Measurements from ENCODE around the gene CEP63. TPM values are rescaled to one million over a fixed set of nuclear protein-coding genes. Genes with fewer than 3 reads are reported as not detected.
"Not testable (repeated sequence)": the region's sequence is repeated elsewhere in the genome, so short reads cannot be mapped to it uniquely, and the experiment has no call there.

CEP63 gene
- total RNA-seq, 1 donor = 10.2 TPM

DNA sequence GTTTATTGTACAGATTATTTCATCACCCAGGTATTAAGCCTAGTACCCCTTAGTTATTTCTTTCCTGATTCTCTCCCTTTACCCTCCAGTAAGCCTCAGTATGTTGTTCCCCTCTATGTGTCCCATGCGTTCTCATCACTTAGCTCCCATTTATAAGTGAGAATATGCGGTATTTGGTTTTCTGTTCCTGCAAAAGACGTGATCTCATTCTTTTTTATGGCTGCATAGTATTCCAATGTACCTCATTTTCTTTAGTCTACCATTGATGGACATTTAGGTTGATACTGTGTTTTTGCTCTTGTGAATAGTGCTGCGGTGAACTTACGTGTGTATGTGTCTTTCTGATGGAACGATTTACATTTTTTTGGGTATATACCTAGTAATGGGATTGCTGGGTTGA, 36.7 kb downstream of the CEP63 start:
- H3K4me1 ChIP-seq (ENCODE audit: insufficient read depth, low read length) = no peaks in the 10 kb centered on the region
- no peaks in the 10 kb centered on the region for H3K27me3 ChIP-seq (ENCODE audit: insufficient read depth, low read length)
- peaks cover 54% of the 10 kb centered on the region for H3K9me3 ChIP-seq (ENCODE audit: low read depth, low read length)
- H3K4me3 ChIP-seq (ENCODE audit: low read length) = no peak overlapping the region

GRCh38 chr3:134525293-134525692, 39.4 kb downstream of the CEP63 start:
- Histone ChIP-seq H3K9me3 (ENCODE audit: low read depth, low read length) (peaks cover 47% of the 10 kb centered on the region), H3K27me3 (ENCODE audit: insufficient read depth, low read length) (no peaks in the 10 kb centered on the region), H3K4me1 (ENCODE audit: insufficient read depth, low read length) (no peaks in the 10 kb centered on the region), H3K4me3 (ENCODE audit: low read length) (no peak overlapping the region)

GRCh38 chr3:134526319-134526718, 40.5 kb downstream of the CEP63 start:
- Histone ChIP-seq H3K4me1 (ENCODE audit: insufficient read depth, low read length) (no peaks in the 10 kb centered on the region), H3K9me3 (ENCODE audit: low read depth, low read length) (peaks cover 43% of the 10 kb centered on the region), H3K4me3 (ENCODE audit: low read length) (no peak overlapping the region), H3K27me3 (ENCODE audit: insufficient read depth, low read length) (no peaks in the 10 kb centered on the region)

GRCh38 chr3:134527037-134527436, 41.2 kb downstream of the CEP63 start:
- Histone ChIP-seq H3K4me3 (ENCODE audit: low read length) (no peak overlapping the region), H3K4me1 (ENCODE audit: insufficient read depth, low read length) (no peaks in the 10 kb centered on the region), H3K27me3 (ENCODE audit: insufficient read depth, low read length) (no peaks in the 10 kb centered on the region), H3K9me3 (ENCODE audit: low read depth, low read length) (peaks cover 43% of the 10 kb centered on the region)

GRCh38 chr3:134527538-134528186, 41.8 kb downstream of the CEP63 start:
- Histone ChIP-seq H3K27me3 (ENCODE audit: insufficient read depth, low read length) (no peaks in the 10 kb centered on the region), H3K9me3 (ENCODE audit: low read depth, low read length) (peaks cover 37% of the 10 kb centered on the region), H3K4me1 (ENCODE audit: insufficient read depth, low read length) (no peaks in the 10 kb centered on the region), H3K4me3 (ENCODE audit: low read length) (no peak overlapping the region)

DNA sequence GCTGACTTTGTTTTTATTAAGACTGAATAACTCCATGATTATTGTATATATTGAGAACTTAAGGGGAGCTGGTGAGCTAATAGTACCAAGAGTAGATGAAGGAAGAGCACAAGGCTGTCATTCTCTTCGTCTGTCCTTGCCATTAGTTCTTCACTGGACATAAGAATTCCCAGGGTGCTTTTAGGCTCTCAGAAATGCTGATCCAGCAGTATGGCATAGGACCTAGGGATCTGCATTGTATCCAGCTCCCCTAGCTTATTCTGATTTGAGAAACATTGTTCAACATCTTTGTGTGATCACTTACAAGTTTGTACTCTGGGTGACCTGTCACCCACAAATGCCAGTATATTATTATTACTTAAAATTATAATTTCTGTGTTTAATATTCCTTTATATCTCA, 47.6 kb downstream of the CEP63 start:
- no peak overlapping the region for H3K4me3 ChIP-seq (ENCODE audit: low read length)
- H3K9me3 ChIP-seq (ENCODE audit: low read depth, low read length) = no peaks in the 10 kb centered on the region
- H3K4me1 ChIP-seq (ENCODE audit: insufficient read depth, low read length) = peaks cover 18% of the 10 kb centered on the region
- no peaks in the 10 kb centered on the region for H3K27me3 ChIP-seq (ENCODE audit: insufficient read depth, low read length)

DNA sequence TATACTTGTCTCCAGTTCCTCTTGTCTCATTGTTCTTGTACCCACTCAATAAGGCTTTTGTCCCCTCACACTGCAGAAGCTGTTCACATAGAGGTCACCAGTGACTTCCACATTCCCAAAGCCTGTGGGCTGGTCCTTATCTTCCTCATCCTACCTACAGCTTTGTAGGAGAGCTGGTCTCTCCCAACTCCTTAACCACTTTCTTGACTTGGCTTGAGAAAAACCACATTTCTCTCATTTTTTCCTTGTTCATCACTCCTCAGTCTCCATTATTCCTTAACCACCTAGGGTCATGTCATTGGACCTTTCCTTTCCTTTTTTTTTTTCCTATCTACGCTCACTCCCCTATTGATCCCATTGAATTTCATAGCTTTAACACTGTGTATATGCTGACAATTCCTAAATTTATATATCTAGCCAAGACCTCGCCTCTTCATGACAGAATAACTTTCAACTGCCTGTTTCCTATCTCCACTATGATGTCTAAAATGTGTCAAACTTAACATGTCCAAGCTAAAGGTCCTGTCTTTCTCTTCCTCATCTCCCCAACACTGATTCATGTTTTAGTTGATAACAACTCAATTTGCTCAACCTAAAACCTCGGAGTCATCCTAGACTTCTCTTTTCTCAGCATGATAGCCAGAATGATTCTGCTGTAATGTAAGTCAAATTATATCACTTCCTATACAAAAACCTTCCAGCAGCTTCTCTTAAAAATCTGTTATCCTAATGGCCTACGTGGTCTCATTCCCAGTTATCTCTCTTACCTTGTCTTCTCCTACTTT, 49.5 kb downstream of the CEP63 start:
- H3K9me3 ChIP-seq (ENCODE audit: low read depth, low read length) = no peaks in the 10 kb centered on the region
- peaks cover 18% of the 10 kb centered on the region for H3K4me1 ChIP-seq (ENCODE audit: insufficient read depth, low read length)
- no peak overlapping the region for H3K4me3 ChIP-seq (ENCODE audit: low read length)
- H3K27me3 ChIP-seq (ENCODE audit: insufficient read depth, low read length) = no peaks in the 10 kb centered on the region

DNA sequence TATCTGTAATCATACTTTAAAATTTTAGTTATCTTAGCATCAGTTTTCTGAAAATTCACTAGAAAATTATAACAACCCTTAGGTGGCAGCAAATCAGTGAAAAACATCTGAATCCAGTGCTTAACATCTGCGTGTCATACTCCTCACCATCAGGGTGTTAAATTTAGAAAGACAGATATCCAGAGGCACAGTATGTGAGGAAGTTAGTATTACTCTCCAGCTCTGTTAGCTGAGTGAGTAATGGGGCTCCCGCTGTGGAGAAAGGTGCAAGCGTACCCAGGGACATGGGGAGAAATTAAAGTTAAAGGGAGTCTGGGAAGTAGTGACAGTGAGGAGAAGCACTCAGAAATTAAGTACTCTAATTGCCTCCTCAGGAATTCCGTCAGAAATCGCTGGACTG, 50.9 kb downstream of the CEP63 start:
- no peak overlapping the region for H3K4me3 ChIP-seq (ENCODE audit: low read length)
- H3K4me1 ChIP-seq (ENCODE audit: insufficient read depth, low read length) = peaks cover 18% of the 10 kb centered on the region
- H3K27me3 ChIP-seq (ENCODE audit: insufficient read depth, low read length) = no peaks in the 10 kb centered on the region
- H3K9me3 ChIP-seq (ENCODE audit: low read depth, low read length) = no peaks in the 10 kb centered on the region

- no peaks in the 10 kb centered on the region for H3K9me3 ChIP-seq (ENCODE audit: low read depth, low read length)
- no peak overlapping the region for H3K4me3 ChIP-seq (ENCODE audit: low read length)
- H3K4me1 ChIP-seq (ENCODE audit: insufficient read depth, low read length) = peaks cover 29% of the 10 kb centered on the region
- H3K27me3 ChIP-seq (ENCODE audit: insufficient read depth, low read length) = no peaks in the 10 kb centered on the region
These were observed 56.6 kb downstream of the CEP63 start for GRCh38 chr3:134542287-134542958.

- Histone ChIP-seq H3K27me3 (ENCODE audit: insufficient read depth, low read length) (no peaks in the 10 kb centered on the region), H3K9me3 (ENCODE audit: low read depth, low read length) (no peaks in the 10 kb centered on the region), H3K4me1 (ENCODE audit: insufficient read depth, low read length) (peaks cover 29% of the 10 kb centered on the region), H3K4me3 (ENCODE audit: low read length) (no peak overlapping the region)
These were observed 57.3 kb downstream of the CEP63 start for GRCh38 chr3:134543113-134543512.

DNA sequence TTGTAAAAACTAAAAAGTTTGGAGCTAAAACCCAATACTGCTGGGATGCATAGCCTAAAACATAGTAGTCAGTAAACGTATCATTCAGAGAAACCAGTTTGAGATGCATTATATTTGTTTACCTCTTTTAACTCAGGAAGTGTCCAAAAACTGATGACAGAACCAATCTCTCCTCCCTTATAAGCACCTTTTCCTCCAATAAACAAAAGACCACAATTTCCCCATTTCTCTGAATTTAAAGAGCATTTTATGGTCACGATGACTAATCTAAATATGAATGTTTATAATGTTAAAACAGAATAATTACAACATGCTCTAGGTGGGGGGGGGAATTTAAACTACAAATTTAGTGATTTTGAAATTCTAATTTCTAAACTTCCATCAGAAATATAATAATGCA, 58.5 kb downstream of the CEP63 start:
- peaks cover 29% of the 10 kb centered on the region for H3K4me1 ChIP-seq (ENCODE audit: insufficient read depth, low read length)
- H3K27me3 ChIP-seq (ENCODE audit: insufficient read depth, low read length) = no peaks in the 10 kb centered on the region
- no peaks in the 10 kb centered on the region for H3K9me3 ChIP-seq (ENCODE audit: low read depth, low read length)
- no peak overlapping the region for H3K4me3 ChIP-seq (ENCODE audit: low read length)

DNA sequence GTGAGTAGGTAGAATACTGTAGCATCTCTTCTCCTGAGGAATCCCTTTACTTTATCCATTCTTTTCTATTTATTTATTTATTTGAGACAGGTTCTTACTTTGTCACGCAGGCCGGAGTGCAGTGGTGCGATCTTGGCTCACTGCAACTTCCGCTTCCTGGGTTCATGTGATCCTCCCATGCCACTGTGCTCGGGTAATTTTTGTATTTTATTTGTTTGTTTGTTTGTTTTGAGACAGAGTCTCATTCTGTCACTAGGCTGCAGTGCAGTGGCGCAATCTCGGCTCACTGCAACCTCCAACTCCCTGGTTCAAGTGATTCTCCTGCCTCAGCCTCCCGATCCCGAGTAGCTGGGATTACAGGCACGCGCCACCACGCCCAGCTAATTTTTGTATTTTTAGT, 58.9 kb downstream of the CEP63 start:
- H3K27me3 ChIP-seq (ENCODE audit: insufficient read depth, low read length); H3K4me3 ChIP-seq (ENCODE audit: low read length); H3K9me3 ChIP-seq (ENCODE audit: low read depth, low read length): not testable (repeated sequence)
- H3K4me1 ChIP-seq (ENCODE audit: insufficient read depth, low read length) = peaks cover 29% of the 10 kb centered on the region

GRCh38 chr3:134545818-134546217, 60.0 kb downstream of the CEP63 start:
- no peaks in the 10 kb centered on the region for H3K9me3 ChIP-seq (ENCODE audit: low read depth, low read length)
- no peak overlapping the region for H3K4me3 ChIP-seq (ENCODE audit: low read length)
- no peaks in the 10 kb centered on the region for H3K27me3 ChIP-seq (ENCODE audit: insufficient read depth, low read length)
- H3K4me1 ChIP-seq (ENCODE audit: insufficient read depth, low read length) = peaks cover 29% of the 10 kb centered on the region

DNA sequence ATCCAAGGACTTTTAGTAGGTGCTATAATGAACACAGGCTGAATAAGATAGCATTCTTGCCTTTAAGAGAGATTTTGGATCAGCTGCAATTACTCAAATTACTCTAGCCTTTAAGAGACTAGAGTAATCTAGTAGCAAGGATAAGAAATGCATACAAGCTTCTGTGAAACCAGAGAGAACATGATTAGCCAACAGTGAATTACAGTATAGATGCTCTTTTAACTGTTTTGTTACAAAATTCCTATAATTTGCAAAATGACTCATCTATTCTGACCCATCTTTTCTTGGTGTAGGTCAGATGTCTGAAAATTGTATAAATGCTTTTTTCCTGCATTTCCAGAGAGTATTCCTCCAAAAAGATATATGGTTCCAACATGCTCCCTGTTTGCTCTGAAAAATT, 66.9 kb downstream of the CEP63 start:
- Histone ChIP-seq H3K9me3 (ENCODE audit: low read depth, low read length) (no peaks in the 10 kb centered on the region), H3K27me3 (ENCODE audit: insufficient read depth, low read length) (no peaks in the 10 kb centered on the region), H3K4me1 (ENCODE audit: insufficient read depth, low read length) (no peaks in the 10 kb centered on the region), H3K4me3 (ENCODE audit: low read length) (no peak overlapping the region)

- Histone ChIP-seq H3K4me1 (ENCODE audit: insufficient read depth, low read length) (peaks cover 13% of the 10 kb centered on the region), H3K27me3 (ENCODE audit: insufficient read depth, low read length) (no peaks in the 10 kb centered on the region), H3K4me3 (ENCODE audit: low read length) (no peak overlapping the region), H3K9me3 (ENCODE audit: low read depth, low read length) (no peaks in the 10 kb centered on the region)
These were observed 73.7 kb downstream of the CEP63 start for GRCh38 chr3:134559591-134559990.
